ENCODE results near the gene TNK2. TPM values are rescaled to one million over a fixed set of nuclear protein-coding genes. Genes with fewer than 3 reads are reported as not detected.

TNK2 gene
- total and polyA plus RNA-seq, 2 of the 13 experiments (the other 11 are each of a cell fraction or from before 2014, with no cell fraction given): 4.6 to 5.8 TPM

DNA sequence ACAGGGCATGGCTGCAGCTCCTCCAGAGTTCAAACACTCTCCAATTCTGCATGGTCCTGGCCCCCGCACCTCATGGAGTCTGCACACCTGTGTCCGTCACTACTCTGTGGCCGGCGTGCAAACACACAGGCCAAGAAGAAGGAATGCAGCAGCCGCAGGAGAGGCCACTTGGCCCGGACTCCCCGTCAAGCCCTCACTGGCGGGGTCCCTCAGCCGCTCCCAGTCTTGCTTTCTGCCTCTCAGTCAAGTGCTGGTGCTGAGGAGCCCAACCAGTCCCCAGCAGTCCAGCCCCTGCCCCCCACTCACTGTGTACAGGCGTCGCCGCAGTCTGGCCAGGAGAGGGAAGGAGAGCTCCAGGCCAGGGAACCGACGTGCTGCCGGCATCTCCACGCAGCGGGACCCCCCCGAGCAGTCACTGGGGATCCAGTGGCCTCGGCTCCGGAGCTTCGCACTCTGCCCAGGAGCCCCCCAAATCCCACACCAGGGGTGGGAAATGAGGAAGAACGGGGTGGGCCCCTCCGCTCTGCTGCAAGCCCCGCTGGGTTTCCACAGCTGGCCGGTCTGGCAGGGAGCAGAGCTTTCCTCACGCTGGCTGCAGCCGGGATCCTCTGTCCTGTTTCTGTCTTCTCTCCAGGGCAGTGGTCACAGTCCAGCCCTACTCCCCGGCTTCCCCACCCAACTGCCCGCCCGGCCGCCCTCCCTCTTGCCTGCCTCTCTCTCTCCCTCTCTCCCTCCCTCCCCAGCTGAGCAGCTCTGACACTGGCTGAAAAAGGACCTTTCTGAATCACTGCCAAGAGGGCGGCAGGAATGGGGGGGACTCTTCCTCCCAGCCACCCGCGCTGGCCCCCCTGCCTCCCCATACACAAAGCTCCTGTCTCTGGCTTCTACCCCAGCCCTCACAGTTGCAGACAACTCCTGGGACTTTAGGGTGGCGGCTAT lies 16.0 kb downstream of the TNK2 start (continued):
- TF ChIP-seq, protein P1, sequence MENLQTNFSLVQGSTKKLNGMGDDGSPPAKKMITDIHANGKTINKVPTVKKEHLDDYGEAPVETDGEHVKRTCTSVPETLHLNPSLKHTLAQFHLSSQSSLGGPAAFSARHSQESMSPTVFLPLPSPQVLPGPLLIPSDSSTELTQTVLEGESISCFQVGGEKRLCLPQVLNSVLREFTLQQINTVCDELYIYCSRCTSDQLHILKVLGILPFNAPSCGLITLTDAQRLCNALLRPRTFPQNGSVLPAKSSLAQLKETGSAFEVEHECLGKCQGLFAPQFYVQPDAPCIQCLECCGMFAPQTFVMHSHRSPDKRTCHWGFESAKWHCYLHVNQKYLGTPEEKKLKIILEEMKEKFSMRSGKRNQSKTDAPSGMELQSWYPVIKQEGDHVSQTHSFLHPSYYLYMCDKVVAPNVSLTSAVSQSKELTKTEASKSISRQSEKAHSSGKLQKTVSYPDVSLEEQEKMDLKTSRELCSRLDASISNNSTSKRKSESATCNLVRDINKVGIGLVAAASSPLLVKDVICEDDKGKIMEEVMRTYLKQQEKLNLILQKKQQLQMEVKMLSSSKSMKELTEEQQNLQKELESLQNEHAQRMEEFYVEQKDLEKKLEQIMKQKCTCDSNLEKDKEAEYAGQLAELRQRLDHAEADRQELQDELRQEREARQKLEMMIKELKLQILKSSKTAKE (CRISPR knock-in tag; IDR thresholded peaks at IDR 0.05; ENCODE audit: borderline replicate concordance): peak; percentile 20; the same call in 1 of the 2 replicates
- TF ChIP-seq, protein P2, sequence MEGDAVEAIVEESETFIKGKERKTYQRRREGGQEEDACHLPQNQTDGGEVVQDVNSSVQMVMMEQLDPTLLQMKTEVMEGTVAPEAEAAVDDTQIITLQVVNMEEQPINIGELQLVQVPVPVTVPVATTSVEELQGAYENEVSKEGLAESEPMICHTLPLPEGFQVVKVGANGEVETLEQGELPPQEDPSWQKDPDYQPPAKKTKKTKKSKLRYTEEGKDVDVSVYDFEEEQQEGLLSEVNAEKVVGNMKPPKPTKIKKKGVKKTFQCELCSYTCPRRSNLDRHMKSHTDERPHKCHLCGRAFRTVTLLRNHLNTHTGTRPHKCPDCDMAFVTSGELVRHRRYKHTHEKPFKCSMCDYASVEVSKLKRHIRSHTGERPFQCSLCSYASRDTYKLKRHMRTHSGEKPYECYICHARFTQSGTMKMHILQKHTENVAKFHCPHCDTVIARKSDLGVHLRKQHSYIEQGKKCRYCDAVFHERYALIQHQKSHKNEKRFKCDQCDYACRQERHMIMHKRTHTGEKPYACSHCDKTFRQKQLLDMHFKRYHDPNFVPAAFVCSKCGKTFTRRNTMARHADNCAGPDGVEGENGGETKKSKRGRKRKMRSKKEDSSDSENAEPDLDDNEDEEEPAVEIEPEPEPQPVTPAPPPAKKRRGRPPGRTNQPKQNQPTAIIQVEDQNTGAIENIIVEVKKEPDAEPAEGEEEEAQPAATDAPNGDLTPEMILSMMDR (CRISPR knock-in tag; IDR thresholded peaks at IDR 0.05): peak; percentile 22; the same call in 1 of the 2 replicates
- TF ChIP-seq ZNF256 (CRISPR knock-in tag; conservative IDR thresholded peaks at IDR 0.05) (no peak), ZNF746 (CRISPR knock-in tag; IDR thresholded peaks at IDR 0.05) (peak; percentile 92), ATF7-NPFF (CRISPR knock-in tag; IDR thresholded peaks at IDR 0.05; ENCODE audit: low read depth) (0 out of 2 replicates have a peak, but pooled peaks have one; percentile 25), SAP130 (CRISPR knock-in tag; IDR thresholded peaks at IDR 0.05; ENCODE audit: low read depth) (peak; percentile 36; the same call in 1 of the 2 replicates), LCORL (IDR thresholded peaks at IDR 0.05) (no peak), LCORL (CRISPR knock-in tag; IDR thresholded peaks at IDR 0.05) (peak; percentile 38; the same call in 1 of the 2 replicates), ZBTB7B (CRISPR knock-in tag; IDR thresholded peaks at IDR 0.05) (no peak)
- TF ChIP-seq, protein P3, sequence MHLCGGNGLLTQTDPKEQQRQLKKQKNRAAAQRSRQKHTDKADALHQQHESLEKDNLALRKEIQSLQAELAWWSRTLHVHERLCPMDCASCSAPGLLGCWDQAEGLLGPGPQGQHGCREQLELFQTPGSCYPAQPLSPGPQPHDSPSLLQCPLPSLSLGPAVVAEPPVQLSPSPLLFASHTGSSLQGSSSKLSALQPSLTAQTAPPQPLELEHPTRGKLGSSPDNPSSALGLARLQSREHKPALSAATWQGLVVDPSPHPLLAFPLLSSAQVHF (CRISPR knock-in tag; IDR thresholded peaks at IDR 0.05): 0 out of 2 replicates have a peak, but pooled peaks have one; percentile 40
- TF ChIP-seq, protein P4, sequence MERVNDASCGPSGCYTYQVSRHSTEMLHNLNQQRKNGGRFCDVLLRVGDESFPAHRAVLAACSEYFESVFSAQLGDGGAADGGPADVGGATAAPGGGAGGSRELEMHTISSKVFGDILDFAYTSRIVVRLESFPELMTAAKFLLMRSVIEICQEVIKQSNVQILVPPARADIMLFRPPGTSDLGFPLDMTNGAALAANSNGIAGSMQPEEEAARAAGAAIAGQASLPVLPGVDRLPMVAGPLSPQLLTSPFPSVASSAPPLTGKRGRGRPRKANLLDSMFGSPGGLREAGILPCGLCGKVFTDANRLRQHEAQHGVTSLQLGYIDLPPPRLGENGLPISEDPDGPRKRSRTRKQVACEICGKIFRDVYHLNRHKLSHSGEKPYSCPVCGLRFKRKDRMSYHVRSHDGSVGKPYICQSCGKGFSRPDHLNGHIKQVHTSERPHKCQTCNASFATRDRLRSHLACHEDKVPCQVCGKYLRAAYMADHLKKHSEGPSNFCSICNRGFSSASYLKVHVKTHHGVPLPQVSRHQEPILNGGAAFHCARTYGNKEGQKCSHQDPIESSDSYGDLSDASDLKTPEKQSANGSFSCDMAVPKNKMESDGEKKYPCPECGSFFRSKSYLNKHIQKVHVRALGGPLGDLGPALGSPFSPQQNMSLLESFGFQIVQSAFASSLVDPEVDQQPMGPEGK (CRISPR knock-in tag; IDR thresholded peaks at IDR 0.05): peak; percentile 90
